GM18909 (cell line): ENCODE measurements around the gene CLEC9A.
"Not testable (repeated sequence)": the region's sequence is repeated elsewhere in the genome, so short reads cannot be mapped to it uniquely, and the experiment has no call there.

ENCODE experiments used
- ATAC-seq: cut with Tn5 transposase; IDR thresholded peaks from one replicate; pipeline ENCODE4 v1.9.1; 2021; ENCODE audit warnings: mild to moderate bottlenecking; ENCODE audit not compliant: unreplicated experiment, poor library complexity

The CLEC9A gene

DNA sequence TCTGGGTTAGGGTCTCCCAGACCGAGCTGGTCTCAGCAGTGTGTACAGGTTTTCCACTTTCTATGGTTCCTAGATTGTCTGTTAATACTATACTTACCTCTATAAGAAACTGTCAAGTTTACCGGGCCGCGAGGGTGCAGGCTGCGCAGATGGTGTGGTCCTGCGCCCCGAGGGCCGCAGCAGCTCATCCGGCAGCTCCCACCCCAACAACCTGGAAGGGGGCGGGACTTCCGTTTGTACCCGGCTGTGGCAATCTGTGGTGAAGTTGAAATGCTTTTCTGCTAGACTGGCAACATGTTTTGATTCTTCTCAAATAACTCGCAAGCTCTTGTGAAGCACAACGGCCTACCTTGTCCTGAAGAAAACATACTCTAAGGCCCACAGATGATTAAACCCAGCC lies at the start of gene CLEC9A:
Gene CLEC9A (plus strand): TSS at position 237 of the 400 bp plus-strand sequence. CDS start 22,006 bp downstream, outside the sequence.
- ATAC-seq, result no peak

DNA sequence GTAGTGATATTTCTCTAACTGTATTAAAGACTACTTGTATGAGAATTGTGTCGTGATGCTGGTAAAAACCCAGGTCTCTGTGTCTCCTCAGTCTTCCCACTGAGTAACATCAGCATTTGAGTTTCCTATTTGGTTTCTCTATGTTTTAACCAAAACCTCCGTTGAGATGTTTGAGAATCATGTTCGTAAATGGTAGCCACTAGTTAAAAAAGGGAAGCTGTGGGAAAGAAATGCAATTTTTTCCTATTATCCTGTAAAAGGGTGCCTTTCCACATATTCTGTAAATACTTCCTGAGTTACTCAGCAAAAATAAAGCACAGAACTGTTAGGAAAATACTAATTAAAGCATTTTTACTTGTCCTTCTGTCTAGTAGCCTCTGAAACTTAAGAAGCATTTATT lies 38.6 kb upstream of the CLEC9A start:
- no peak for ATAC-seq

DNA sequence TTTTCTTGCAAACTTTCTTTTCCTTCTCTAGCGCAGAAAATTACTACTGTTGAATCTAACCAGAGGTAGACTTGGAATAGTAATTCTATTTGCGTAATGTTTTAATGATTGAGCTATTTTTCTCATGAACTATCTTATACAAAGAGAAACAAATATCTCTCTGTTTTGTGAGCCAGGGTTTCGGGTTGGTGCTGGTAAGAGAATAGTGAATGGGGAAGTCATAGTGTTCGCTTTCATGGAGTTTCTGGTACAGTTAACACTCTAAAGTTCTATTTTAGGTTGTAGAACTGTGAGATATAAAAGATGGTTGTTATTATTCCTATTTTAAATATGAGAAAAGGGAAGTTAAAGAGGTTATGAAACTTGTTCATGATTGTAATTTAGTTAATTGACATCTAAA lies 38.2 kb upstream of the CLEC9A start:
- ATAC-seq, result no peak

DNA sequence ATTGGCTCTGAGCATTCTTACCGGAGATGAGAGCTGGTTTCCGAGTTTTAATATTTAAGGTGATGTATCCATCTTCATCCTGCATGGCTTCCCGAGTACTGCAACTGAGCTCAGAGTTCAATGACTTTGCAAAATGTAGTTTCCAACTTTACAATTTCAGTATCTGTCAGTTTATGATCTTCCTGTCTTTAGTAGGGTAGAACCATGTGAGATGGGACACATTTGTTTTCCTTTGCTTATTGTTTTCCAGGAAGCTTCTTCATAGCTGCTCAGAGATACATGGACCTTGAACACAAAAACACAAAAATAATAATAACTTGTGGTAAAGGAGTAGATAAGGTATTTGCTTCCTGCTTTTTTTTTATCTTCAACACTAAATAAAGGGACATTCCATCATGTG lies 31.5 kb upstream of the CLEC9A start, which contains the start of gene CLEC1B:
Gene CLEC1B (minus strand): TSS at position 106 of the 400 bp plus-strand sequence. CDS start 21 bp downstream, at position 85.
- ATAC-seq, result no peak

DNA sequence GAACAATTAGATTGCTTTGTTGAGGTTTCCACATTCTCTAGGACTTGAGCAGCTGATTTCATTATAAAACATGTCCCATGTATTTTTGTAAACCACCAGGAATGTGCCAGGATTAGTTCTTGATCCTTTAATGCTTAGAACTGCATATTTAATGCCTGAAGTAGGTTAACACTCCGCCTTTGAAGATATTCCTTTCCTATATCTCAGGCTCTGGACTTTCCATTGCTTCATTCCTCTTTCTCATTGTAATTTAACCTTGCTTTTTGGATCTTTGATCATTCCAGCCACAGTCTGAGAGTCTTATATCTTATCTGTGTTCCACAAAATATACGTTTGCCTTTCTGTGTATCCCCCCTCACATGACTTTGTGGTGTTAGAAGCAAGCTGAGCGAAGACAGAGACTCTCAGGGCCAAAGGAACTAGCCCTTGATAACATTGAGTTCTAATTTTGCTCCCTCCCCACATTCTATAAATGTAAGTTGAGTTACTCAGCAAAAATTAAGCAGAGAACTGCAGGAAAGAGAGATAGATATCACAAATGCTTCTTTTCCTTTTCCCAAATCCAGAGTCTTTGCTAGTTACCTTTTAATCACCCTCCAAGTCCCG lies 29.2 kb upstream of the CLEC9A start:
- ATAC-seq, result no peak

DNA sequence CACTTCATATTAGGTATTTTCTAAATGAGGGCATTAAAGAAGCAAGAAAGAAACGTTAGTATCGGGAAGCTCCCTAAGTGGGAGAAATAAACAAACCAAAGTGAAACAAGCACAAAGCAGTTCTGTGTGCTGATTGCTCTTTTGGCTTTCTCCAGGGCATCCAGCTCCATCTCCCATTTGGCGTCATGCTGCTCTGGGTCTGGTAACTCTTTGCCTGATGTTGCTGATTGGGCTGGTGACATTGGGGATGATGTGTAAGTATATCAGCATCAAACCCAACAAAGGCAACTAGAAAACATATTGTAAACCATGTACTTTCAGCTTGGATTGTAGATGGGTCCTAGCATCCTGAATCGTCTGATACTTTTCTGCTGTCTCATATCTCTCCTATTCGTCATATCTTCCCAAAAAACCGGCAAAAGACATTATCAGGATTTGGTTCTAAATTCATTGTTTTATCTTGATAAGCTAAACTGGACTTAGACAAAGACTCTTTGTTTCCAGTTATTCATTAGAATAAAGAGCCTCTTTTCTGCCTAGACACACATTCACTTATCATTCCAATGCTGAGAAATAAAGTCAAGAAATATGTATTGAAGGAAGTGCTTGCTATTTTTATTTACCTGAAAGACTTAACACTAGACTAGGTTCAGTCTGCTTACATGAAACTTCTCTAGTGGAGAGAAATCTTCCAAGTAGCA lies 17.7 kb upstream of the CLEC9A start:
- no peak for ATAC-seq

DNA sequence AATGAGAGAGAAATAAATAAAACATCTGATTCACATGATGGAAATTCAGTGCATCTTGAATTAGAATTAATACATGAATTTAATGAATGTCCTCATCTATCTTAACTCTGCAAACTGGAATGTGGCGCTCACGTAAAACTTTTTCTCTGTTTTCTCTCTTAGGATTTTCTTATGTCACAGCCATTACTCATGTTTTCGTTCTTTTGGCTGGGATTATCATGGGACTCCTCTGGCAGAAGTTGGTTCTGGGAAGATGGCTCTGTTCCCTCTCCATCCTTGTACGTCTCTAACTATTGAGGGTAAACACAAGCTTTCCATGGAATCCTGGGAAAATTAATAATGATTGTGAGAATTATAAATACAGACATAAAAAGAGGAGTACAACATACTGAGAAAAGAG lies 15.0 kb upstream of the CLEC9A start:
- no peak for ATAC-seq

DNA sequence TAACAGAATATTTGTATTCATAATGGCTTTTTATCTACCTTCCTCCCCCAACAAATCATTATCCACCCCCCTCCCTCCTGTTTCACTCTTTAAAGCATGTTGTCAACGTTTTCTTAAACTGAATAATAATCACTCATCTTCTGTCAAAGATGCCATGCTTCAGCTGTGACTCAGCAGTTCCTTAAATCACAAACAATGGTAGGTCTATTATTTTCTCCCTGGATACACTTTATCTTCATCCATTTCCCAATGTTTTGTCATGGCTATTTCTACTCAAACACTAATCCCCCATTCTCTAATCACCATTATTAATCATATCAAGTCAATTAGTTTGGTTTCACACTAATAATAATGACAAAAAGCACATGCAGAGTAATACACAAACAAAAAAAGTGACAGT lies 13.6 kb upstream of the CLEC9A start:
- ATAC-seq, result no peak

DNA sequence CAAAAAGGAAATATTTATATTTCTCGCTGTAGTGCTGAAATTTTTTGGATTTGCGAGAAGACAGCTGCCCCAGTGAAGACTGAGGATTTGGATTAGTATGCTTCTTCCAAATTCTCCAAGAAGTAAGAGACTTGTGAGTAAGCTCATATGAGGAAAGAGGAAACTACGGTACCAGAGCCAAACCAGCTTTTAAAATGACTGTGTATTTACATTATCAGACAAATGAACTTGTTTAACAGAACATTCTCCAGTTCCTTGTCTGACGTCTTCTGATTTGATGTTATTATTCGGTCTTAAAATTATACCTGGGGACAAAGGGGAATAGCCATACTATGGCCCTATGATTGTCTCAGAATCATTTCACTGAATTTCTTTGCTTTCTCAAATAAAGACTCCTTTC lies 12.1 kb upstream of the CLEC9A start:
- no peak for ATAC-seq

DNA sequence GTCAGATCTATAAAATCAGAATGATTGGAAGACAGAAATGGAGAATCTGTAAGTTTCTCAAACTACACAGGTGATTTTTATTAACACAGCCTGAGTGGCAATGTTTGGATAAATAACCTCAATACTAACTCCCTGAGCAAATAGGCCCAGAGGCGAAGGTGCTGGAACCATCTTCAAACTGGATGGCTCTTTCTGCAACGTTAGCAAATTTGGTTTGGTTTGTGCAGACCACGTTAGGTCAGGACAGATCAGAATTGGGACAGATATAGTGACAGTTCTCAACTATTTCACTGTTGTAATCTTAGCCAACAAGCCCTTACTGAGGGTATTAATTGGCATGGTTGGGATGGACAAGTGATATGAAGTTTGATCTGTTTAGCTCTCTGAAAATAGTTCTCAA lies 9.1 kb upstream of the CLEC9A start:
- no peak for ATAC-seq

DNA sequence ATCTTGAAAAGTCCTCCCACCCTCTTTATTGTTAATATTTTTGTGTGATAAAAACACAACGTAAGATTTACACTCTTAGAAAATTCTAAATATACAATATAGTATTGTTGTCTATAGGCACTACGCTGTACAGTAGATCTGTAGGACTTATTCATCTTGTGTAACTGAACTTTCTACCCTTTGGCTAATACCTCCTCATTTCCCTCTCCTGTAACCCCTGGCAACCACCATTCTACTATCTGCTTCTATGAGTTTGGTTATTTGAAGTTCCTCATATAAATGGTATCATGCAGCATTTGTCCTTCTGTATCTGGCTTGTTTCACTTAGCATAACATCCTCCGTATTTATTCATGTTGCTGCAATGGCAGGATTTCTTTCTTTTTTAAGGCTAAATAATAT lies 5.2 kb upstream of the CLEC9A start:
- ATAC-seq, result no peak

DNA sequence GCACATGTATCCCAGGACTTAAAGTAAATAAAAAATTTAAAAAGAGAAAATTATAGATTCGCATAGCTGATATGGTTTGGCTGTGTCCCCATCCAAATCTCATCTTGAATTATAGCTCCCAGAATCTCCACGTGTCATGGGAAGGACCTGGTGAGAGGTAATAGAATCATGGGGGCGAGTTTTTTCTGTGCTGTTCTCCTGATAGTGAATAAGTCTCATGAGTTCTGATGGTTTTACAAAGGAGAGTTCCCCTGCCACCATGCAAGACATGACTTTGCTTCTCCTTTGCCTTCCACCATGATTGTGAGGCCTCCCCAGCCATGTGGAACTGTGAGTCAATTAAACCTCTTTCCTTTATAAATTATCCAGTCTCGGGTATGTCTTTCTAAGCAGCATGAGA lies 3.8 kb upstream of the CLEC9A start:
- ATAC-seq, result not testable (repeated sequence)

DNA sequence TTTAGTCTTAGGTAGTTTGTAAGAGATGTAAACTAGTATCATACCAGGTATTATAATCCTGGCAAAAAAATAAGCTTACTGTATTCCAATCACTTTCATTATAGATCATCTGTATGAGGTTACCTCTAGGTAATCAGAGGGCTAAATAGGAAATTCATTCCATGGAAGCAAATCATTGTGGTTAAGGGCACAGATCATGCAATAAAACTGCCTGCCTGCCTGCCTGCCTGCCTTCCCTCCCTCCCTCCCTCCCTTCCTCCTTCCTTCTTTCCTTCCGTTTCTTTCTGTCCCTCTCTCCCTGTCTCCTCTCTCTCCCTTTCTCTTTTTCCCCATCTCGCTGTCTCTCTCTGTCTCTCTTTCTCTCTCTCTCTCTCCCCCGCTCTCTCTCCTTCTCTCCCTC lies 3.2 kb upstream of the CLEC9A start:
- ATAC-seq, result no peak

DNA sequence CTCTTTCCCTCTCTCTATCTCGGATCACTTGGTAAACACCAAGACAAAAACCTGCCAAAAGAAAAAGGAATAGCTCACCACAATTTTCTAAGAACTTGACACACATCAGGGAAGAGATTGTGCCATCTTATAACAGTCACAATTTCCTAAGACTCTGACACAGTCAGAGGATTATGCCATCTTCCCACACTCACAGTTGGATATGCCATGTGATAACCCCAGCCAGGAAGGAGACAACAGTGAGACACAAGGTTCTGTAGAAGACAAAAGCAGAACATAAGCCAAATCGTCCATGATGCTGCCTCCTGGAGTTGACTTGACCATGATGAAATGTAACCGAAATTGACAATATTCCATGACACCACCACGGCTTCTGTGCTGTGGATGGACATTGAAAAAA lies 2.8 kb upstream of the CLEC9A start:
- no peak for ATAC-seq

DNA sequence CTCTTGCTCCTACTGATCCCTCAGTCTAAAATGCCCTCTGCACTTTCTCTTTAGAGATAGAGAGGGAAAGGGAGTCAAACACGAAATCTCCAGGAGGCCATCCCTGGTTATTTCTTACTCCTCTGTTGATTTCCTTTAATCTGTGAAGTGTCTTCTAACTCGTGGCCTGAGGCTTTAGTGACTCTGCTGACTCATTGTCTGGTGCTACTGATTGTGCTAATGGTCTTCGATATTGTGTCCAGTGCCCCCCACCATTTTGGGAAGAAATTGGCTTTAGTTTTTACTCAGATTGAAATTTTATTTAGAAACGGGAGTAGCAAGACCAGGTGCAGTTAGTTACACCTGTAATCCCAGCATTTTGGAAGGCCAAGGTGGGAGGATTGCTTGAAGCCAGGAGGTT lies 839 bp downstream of the CLEC9A start:
- ATAC-seq, result no peak

DNA sequence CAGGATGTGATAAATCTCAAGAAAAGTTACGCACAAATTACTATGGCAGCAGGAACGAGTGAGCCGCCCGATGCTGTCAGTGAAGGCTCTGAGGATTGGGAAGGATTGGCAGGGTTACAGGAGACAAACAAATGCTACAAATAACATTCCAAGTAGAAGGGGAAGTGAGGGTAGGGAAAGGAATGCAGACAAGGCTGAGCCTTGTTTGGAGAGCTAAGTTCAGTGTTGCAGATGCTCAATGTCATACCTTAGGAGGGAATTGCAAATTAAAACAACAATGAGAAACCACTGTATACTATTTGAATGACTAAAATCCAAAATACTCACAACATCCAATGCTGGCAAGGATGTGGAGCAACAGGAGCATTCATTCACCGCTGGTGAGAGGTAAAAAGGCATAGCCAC lies 1.3 kb downstream of the CLEC9A start:
- ATAC-seq, result no peak

DNA sequence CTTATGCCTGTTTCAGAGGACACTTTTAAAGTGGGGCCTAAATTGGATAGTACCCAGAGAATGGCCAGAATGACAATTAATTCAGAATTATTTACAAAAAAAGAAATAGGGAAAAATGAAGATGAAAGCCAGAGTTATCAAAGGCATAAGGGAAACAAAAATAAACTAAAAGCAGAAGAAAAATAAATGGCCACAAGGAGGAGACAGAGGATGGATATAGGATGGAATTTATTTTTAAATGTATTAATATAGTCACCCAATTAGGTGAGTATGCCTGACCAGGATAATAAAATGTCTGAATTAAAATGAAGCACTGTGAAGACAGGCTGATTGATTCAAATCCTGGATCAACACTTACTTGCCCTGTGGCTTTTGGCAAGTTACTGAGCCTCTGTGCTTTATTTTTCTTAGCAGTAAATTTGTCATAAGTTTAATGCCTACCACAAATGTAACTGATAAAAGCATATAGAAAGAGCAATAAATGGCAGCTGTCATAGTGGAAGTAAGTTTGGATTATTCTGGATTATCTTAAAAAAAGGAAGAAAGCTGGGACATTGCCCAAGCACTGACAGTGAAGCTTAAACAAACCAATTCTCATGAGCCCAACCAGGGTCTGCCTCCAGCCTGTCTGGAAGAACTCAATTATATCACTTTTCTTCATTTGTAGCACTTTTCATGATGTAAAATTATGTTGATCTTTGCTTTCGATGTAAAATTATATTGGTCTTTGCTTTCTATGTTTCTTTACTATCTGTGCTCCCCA lies 3.5 kb downstream of the CLEC9A start:
- ATAC-seq, result no peak

DNA sequence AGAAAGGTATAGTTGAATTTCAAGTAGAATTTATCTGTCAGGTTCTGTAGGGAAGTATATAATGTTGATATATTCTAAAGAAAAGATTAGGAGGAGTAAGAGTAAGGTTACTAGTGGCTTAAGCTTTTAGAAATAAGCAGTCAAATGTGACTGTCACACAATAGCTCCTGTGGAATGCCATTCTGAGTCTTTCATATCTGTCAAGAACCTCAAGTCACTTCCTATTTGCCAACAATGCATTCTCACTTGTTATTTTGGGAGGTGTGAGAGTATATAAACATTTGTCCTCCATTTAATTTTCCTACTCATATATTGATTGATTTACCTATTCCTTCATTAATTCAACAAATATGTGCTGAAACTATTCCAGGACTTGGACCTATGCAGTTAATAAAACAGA lies 11.7 kb downstream of the CLEC9A start:
- ATAC-seq, result no peak

DNA sequence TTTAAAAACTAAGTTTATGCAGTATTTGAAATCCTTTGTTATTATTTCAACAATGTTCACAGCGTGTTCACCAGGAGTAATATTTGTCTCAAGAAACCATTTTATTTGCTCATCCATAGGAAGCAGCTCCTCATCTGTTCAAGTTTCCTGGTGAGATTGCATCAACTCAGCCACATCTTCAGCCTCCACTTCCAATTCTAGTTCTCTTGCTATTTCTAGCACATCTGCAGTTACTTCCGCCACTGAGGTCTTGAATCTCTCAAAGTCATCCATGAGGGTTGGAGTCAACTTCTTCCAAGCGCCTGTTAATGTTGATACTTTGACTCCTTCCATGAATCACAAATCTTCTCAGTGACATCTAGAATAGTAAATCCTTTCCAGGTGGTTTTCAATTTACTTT lies 18.0 kb downstream of the CLEC9A start:
- ATAC-seq, result no peak

DNA sequence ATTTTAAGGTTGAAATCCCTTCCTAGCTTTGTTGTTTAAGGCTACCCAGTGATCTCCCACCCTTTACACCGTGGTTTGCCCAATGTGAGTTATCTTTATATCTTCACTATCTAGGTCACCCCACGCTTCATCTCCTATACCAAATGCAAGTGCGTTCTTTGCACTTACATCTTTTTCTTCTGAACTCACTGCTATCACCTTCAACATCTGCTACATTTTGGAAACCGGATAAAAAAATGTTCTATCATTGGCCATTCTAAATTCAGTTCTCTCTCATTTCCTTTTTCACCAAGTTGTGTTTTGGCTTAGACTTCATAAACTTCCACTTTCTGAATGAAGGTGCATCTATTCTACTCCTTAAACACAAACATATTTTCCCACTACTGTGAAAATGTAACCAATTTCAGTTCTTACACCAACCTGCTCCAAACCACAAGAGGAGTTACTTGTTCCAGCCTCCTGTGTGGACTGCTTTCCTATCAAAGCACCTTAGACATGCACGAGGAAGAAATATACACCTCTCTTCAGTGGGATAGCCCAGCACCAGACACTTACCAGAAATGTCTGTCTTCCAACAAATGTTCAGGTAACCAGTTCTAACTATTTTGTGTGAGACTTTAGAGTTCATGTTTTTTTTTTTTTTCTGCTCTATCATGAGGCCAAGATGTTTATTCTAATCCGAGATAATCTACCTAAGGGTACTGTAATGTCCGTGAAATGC lies 21.9 kb downstream of the CLEC9A start:
- no peak for ATAC-seq

DNA sequence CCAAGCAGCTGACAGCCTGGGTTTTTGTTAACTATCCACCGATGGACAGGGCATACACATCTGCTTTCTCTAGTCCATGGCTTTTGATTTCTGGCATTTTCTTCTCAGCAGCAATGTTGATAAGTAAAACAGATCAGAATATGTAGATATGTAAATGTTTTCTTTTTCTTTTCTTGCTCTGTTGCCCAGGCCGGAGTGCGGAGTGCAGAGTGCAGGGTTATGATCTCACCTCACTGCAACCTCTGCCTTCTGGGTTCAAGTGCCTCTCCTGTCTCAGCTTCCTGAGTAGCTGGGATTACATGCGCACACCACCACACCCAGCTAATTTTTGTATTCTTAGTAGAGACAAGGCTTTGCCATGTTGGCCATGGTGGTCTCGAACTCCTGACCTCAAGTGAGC lies 27.9 kb downstream of the CLEC9A start:
- ATAC-seq, result no peak
